ENCODE measurements around the gene UBE2E2. TPM values are rescaled to one million over a fixed set of nuclear protein-coding genes. Genes with fewer than 3 reads are reported as not detected.

Gene UBE2E2
- total RNA-seq, 2 experiments from 2014 or later = 41.1 to 48.8 TPM

DNA sequence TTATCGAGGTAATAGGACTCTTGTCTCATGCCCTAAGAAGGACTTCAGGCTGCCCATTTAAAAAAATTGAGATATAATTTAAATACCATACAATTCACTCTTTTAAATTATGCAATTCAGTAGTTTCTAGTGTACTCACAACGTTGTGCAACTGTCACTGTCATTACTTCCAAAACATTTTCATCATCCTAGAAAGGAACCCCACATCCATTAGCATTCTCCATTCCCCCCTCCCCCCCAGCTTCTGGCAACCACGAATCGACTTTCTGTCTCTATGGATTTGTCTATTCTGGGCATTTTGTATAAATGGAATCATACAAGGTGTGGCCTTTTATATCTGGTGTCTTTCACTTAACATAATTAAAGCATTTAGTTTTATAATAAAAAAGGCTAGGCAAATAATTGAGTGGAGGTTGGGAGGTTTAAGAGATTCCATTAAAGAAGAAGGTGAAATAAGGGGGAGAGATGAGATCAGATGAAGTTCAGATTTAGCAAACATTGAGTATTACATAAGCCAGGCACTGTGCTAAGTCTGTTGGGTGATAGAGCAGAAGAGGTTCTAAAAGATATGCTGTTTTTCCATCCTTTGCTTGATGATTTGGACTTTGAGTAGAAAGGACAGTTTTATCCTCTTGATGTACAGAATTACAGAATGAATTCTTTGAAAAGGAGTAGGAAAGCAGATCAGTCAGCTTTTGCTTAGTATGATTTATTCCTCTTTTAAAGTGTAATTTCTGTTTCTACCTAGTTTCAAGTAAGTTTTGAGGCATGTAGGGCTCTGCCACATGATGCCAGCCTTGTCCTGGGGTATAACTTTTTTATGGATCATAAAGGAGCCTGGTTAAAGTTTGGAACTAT is 36.3 kb downstream of the UBE2E2 start:
- Histone ChIP-seq H2AFZ (ENCODE audit: low read length) (no peak overlapping the region), H3K9me3 (ENCODE audit: low read length) (no peaks in the 10 kb centered on the region), H3K27ac (ENCODE audit: low read depth, low read length, poor library complexity, severe bottlenecking) (no peak overlapping the region), H3K4me2 (ENCODE audit: low read length) (no peak overlapping the region), H3K9me2 (ENCODE audit: insufficient read depth, low read length) (no peaks in the 10 kb centered on the region), H3K36me3 (ENCODE audit: insufficient read depth, low read length) (no peaks in the 10 kb centered on the region), H3K79me2 (ENCODE audit: insufficient read depth, low read depth, low read length) (peaks cover 59% of the 10 kb centered on the region), H3K4me1 (ENCODE audit: insufficient read depth, low read length, poor library complexity, severe bottlenecking) (no peaks in the 10 kb centered on the region), H4K20me1 (ENCODE audit: insufficient read depth, low read length) (0 out of 2 replicates have a peak, but pooled peaks cover 12% of the 10 kb centered on the region), H3K4me3 (ENCODE audit: low read depth, low read length, poor library complexity, severe bottlenecking) (no peak overlapping the region)
- POLR2A ChIA-PET = interaction anchor here (0.6 to 2.0 kb wide), 7 partner anchors 9 to 734 kb away, joined by 3 to 10 read pairs (median 6); no protein-coding TSS in a partner anchor
- no TSS peak for BruUV-seq (replicated peaks)
- no peak for TF ChIP-seq EZH2phosphoT487 (IDR thresholded peaks at IDR 0.05; ENCODE audit: borderline replicate concordance, low read depth, low read length)
- TF ChIP-seq, protein P1, sequence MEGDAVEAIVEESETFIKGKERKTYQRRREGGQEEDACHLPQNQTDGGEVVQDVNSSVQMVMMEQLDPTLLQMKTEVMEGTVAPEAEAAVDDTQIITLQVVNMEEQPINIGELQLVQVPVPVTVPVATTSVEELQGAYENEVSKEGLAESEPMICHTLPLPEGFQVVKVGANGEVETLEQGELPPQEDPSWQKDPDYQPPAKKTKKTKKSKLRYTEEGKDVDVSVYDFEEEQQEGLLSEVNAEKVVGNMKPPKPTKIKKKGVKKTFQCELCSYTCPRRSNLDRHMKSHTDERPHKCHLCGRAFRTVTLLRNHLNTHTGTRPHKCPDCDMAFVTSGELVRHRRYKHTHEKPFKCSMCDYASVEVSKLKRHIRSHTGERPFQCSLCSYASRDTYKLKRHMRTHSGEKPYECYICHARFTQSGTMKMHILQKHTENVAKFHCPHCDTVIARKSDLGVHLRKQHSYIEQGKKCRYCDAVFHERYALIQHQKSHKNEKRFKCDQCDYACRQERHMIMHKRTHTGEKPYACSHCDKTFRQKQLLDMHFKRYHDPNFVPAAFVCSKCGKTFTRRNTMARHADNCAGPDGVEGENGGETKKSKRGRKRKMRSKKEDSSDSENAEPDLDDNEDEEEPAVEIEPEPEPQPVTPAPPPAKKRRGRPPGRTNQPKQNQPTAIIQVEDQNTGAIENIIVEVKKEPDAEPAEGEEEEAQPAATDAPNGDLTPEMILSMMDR (conservative IDR thresholded peaks at IDR 0.05; ENCODE audit: low read length) = no peak
- intact Hi-C loops (cut with micrococcal nuclease; ENCODE audit: unreplicated experiment) = no loop called here
- CTCF ChIA-PET (ENCODE audit: unreplicated experiment) = interaction anchor here (0.9 kb wide), 1 partner anchor 9 kb away, joined by 3 read pairs; no protein-coding TSS in a partner anchor
- DNase-seq (ENCODE audit: low spot score) = no peak

DNA sequence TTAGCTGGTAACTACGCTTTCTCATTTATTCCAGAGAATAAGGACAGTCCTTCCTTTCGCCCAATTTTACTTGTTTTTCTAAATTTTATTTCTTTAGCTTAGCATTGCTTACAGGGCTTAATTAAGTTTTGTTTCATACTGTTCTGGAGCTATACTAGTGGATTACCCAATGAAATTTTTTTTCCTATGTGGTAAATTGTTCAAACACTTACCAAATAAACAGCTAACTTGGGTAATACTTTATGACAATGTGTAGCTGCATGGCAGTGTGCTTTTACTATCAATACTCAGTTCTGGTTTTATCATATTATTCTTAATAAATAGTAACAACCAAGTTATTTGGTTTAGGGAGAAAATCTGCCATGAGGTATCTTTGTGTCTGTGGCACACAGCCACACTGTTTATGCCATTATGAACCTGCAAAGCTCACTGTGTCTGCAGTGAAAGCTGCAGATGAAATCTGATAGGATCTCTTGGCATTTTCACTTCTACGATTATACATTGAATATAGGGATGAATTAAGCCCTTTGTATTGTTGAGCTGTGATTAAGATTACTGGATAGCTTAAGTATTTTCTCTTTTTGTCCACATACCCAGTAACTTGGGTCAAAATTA is 37.2 kb downstream of the UBE2E2 start:
- no TSS peak for BruUV-seq (replicated peaks)
- Histone ChIP-seq H4K20me1 (ENCODE audit: insufficient read depth, low read length) (0 out of 2 replicates have a peak, but pooled peaks cover 12% of the 10 kb centered on the region), H3K9me2 (ENCODE audit: insufficient read depth, low read length) (no peaks in the 10 kb centered on the region), H3K36me3 (ENCODE audit: insufficient read depth, low read length) (no peaks in the 10 kb centered on the region), H3K9me3 (ENCODE audit: low read length) (no peaks in the 10 kb centered on the region), H3K4me2 (ENCODE audit: low read length) (no peak overlapping the region), H3K4me3 (ENCODE audit: low read depth, low read length, poor library complexity, severe bottlenecking) (no peak overlapping the region), H3K79me2 (ENCODE audit: insufficient read depth, low read depth, low read length) (peaks cover 65% of the 10 kb centered on the region), H3K4me1 (ENCODE audit: insufficient read depth, low read length, poor library complexity, severe bottlenecking) (no peaks in the 10 kb centered on the region), H2AFZ (ENCODE audit: low read length) (no peak overlapping the region), H3K27ac (ENCODE audit: low read depth, low read length, poor library complexity, severe bottlenecking) (no peak overlapping the region)
- POLR2A ChIA-PET = interaction anchor here (1.0 to 2.0 kb wide), 8 partner anchors 8 to 81 kb away, joined by 3 to 10 read pairs (median 6); no protein-coding TSS in a partner anchor
- CTCF ChIA-PET (ENCODE audit: unreplicated experiment) = interaction anchor here (0.9 kb wide), 1 partner anchor 8 kb away, joined by 3 read pairs; no protein-coding TSS in a partner anchor
- no peak for DNase-seq (ENCODE audit: low spot score)
- TF ChIP-seq, protein P1 (conservative IDR thresholded peaks at IDR 0.05; ENCODE audit: low read length) = no peak
- no peak for TF ChIP-seq EZH2phosphoT487 (IDR thresholded peaks at IDR 0.05; ENCODE audit: borderline replicate concordance, low read depth, low read length)
- intact Hi-C loops (cut with micrococcal nuclease; ENCODE audit: unreplicated experiment) = no loop called here

All from OCI-LY7 (cell line).